Measurements from ENCODE around the gene IL12RB1. TPM values are rescaled to one million over a fixed set of nuclear protein-coding genes. Genes with fewer than 3 reads are reported as not detected.
A peak's percentile ranks its signal among the peaks of the same experiment; 100 is the strongest.

IL12RB1 gene
- total RNA-seq, 2 experiments from 2014 or later = 66.1 to 70.6 TPM

DNA sequence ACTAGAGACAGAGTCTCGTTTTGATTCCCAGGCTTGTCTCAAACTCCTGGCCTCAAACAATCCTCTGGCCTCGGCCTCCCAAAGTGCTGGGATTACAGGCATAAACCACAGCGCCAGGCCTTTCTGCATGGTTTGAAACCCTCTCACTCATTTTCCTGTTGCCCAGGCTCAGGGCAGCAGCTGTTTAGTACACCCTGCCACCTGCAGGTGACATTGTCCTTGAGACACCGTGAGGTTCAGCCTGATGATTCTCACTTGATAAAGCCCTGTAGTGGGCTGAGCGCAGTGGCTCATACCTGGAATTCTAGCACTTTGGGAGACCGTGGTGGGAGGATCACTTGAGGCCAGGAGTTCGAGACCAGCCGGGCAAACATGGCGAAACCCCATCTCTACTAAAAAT is 12.5 kb downstream of the IL12RB1 start:
- H3K9me3 Mint-ChIP-seq = no peaks in the 10 kb centered on the region
- peak overlapping the region; percentile 6 for H3K27ac Mint-ChIP-seq
- H3K4me1 Mint-ChIP-seq = peaks cover 16% of the 10 kb centered on the region
- H3K27me3 Mint-ChIP-seq = no peaks in the 10 kb centered on the region
- H3K36me3 Mint-ChIP-seq (ENCODE audit: low read depth) = peaks cover 39% of the 10 kb centered on the region
- no peak for DNase-seq
- POLR2A ChIA-PET = no interaction called here
- CTCF ChIA-PET = no interaction called here
- H3K4me3 Mint-ChIP-seq = no peak overlapping the region

DNA sequence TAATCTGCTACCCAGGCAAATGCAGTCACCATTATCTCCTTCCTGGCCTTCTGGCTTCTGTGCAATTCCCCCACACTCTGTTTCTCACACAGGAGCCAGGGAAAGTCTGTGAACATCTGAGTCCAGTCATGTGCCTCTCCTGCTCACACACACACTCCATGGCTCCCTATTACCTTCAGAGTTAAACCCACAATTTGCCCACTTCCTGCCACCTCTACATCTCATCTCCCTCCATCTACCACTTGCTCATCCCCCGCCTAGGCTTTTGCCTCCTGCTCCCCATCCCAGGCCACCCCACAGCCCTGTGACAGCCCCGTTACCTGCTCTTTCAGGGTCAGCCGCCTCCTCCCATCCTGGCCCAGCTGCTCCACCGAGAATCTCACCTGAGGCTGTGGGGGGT is 13.5 kb downstream of the IL12RB1 start:
- H3K4me1 Mint-ChIP-seq = peaks cover 16% of the 10 kb centered on the region
- ChIA-PET POLR2A (no interaction called here), CTCF (no interaction called here)
- peak; percentile 30 for DNase-seq
- H3K27ac Mint-ChIP-seq = peak overlapping the region; percentile 43
- no peak overlapping the region for H3K4me3 Mint-ChIP-seq
- no peaks in the 10 kb centered on the region for H3K9me3 Mint-ChIP-seq
- H3K36me3 Mint-ChIP-seq (ENCODE audit: low read depth) = peaks cover 45% of the 10 kb centered on the region
- H3K27me3 Mint-ChIP-seq = no peaks in the 10 kb centered on the region

DNA sequence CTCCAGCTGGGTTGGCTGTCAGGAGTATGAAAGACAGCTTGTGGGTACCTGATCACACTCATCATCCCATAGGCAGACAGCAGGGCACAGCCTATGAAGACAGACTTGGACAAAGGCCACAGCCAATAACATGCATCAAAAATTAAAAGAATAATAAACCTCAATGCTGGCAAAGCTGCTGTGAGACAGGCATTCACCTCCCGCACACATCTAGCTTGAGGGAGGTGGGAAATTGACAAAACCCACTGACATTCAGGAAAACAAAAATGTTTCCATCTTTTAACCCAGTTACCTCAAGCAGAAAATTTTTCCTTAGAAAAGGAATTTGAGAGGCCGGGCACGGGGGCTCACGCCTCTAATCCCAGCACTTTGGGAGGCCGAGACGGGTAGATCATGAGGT is 14.4 kb downstream of the IL12RB1 start:
- H3K27me3 Mint-ChIP-seq = no peaks in the 10 kb centered on the region
- no peak for DNase-seq
- H3K4me1 Mint-ChIP-seq = peaks cover 16% of the 10 kb centered on the region
- H3K27ac Mint-ChIP-seq = no peak overlapping the region
- peaks cover 40% of the 10 kb centered on the region for H3K36me3 Mint-ChIP-seq (ENCODE audit: low read depth)
- H3K9me3 Mint-ChIP-seq = no peaks in the 10 kb centered on the region
- ChIA-PET CTCF (interaction anchor here (0.7 kb wide), 1 partner anchor 207 kb away, joined by 3 read pairs; no protein-coding TSS in a partner anchor), POLR2A (no interaction called here)
- H3K4me3 Mint-ChIP-seq = no peak overlapping the region

DNA sequence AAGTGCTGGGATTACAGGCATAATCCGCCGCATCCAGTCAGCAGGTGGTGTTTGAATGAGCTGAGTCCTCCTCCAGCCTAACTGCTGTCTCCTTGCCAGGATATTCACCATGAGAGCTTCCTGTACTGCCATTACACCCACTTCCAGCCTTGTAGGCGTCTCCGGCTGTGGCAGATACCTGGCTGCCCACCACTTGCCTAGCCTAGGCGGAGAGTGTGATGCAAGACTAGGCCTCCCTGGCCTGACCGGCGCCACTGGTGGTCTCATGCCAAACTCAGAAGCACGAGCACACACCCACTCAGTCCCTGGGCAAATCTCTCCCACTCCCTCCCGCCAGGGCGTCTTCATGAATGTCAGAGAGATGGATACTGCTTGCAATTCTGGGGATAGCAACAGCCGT is 16.6 kb downstream of the IL12RB1 start:
- H3K27ac Mint-ChIP-seq = no peak overlapping the region
- DNase-seq = no peak
- no peaks in the 10 kb centered on the region for H3K9me3 Mint-ChIP-seq
- CTCF ChIA-PET = no interaction called here
- POLR2A ChIA-PET = no interaction called here
- no peaks in the 10 kb centered on the region for H3K27me3 Mint-ChIP-seq
- H3K36me3 Mint-ChIP-seq (ENCODE audit: low read depth) = peaks cover 34% of the 10 kb centered on the region
- H3K4me3 Mint-ChIP-seq = no peak overlapping the region
- H3K4me1 Mint-ChIP-seq = peaks cover 14% of the 10 kb centered on the region

DNA sequence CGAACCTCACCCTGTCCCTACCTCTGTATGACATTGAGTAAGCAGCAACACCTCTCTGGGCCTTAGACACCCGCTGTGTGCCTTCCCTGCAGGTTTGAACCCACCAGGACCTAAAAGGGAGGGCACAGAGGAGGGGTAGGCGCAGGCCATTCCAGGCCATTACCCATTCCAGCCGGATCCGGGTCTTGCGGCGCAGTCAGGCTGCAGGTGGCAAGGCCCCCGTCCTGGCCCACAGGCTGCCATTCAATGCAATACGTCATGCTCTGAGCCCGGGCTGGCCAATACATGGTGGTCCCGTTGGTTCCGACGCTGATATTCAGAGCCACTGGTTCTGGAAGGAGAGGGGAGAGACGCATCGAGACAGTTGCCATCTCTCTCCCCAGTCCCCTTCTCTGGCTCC is 17.4 kb downstream of the IL12RB1 start:
- Mint-ChIP-seq H3K36me3 (ENCODE audit: low read depth) (peaks cover 40% of the 10 kb centered on the region), H3K27me3 (no peaks in the 10 kb centered on the region), H3K27ac (no peak overlapping the region), H3K4me3 (no peak overlapping the region), H3K4me1 (peaks cover 14% of the 10 kb centered on the region), H3K9me3 (no peaks in the 10 kb centered on the region)
- CTCF ChIA-PET = no interaction called here
- POLR2A ChIA-PET = no interaction called here
- no peak for DNase-seq

DNA sequence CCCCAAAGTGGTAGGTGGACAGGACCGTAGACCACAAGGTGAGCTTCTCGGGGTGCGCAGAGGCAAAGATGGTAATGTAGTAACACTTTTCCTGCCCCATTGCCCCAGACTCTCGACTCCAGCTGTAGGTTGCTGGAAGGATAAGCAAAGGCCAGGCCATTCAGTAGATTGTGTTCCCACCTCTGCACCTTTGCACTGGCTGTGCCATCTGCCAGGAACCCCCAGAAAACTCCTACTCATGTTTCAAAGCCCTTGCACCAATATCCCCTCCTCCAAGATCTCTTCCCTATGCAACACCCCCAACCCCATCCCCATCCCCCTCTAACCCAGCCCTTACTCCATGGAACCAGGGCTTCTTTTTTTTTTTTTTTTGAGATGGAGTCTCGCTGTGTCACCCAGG is 18.3 kb downstream of the IL12RB1 start:
- no peaks in the 10 kb centered on the region for H3K9me3 Mint-ChIP-seq
- H3K4me1 Mint-ChIP-seq = peaks cover 5% of the 10 kb centered on the region
- CTCF ChIA-PET = no interaction called here
- H3K27ac Mint-ChIP-seq = no peak overlapping the region
- POLR2A ChIA-PET = no interaction called here
- H3K36me3 Mint-ChIP-seq (ENCODE audit: low read depth) = peaks cover 38% of the 10 kb centered on the region
- H3K4me3 Mint-ChIP-seq = no peak overlapping the region
- H3K27me3 Mint-ChIP-seq = no peaks in the 10 kb centered on the region
- DNase-seq = no peak

DNA sequence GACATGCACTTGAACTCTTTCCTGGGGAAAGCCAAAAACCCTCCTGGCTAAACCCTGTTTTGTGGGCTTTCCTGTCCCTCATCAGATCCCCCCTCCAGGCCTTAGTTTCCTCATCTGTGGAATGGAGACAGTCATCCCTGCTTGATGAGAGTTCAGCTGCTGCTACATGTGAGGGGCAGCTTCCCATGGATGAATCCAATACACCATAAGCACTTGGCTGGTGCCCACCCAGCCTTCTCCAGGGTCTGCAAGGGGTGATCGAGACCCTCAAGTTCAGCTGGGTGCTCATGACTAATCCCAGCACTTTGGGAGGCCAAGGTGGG is 21.6 kb downstream of the IL12RB1 start:
- H3K27ac Mint-ChIP-seq = no peak overlapping the region
- H3K27me3 Mint-ChIP-seq = no peaks in the 10 kb centered on the region
- H3K4me1 Mint-ChIP-seq = peaks cover 2% of the 10 kb centered on the region
- no peak for DNase-seq
- no peak overlapping the region for H3K4me3 Mint-ChIP-seq
- H3K36me3 Mint-ChIP-seq (ENCODE audit: low read depth) = peaks cover 38% of the 10 kb centered on the region
- CTCF ChIA-PET = interaction anchor here (0.9 kb wide), 1 partner anchor 58 kb away, joined by 3 read pairs; no protein-coding TSS in a partner anchor
- no peaks in the 10 kb centered on the region for H3K9me3 Mint-ChIP-seq
- POLR2A ChIA-PET = no interaction called here

DNA sequence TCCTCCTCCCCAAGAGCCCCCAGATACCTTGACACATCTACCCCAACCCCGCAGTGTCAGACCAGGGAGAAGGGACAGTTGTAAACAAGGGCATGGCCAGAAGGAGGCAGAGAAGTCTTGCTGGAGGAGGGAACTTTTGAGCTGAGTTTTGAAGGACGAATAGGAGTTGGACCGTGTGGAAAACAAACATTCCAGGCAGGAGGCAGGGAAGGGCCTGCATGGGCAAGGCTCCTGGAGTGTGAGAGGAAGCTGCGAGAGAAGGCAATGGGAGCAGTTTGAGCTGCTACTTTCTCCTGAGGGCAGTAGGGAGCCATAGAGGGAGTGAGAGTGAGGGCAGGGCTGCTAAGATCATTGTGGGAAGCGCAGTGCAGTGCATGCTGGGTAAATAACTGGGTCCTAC is 23.3 kb downstream of the IL12RB1 start:
- no peak overlapping the region for H3K4me3 Mint-ChIP-seq
- POLR2A ChIA-PET = interaction anchor here (1.0 kb wide), 1 partner anchor 55 kb away, joined by 3 read pairs; no protein-coding TSS in a partner anchor
- H3K36me3 Mint-ChIP-seq (ENCODE audit: low read depth) = peaks cover 37% of the 10 kb centered on the region
- H3K27me3 Mint-ChIP-seq = no peaks in the 10 kb centered on the region
- DNase-seq = peak; percentile 37
- no peaks in the 10 kb centered on the region for H3K9me3 Mint-ChIP-seq
- peaks cover 6% of the 10 kb centered on the region for H3K4me1 Mint-ChIP-seq
- CTCF ChIA-PET = interaction anchor here (1.0 to 1.3 kb wide), 2 partner anchors 36 to 56 kb away, joined by 3 read pairs; partner anchors contain the start of gene ARRDC2
- H3K27ac Mint-ChIP-seq = no peak overlapping the region

DNA sequence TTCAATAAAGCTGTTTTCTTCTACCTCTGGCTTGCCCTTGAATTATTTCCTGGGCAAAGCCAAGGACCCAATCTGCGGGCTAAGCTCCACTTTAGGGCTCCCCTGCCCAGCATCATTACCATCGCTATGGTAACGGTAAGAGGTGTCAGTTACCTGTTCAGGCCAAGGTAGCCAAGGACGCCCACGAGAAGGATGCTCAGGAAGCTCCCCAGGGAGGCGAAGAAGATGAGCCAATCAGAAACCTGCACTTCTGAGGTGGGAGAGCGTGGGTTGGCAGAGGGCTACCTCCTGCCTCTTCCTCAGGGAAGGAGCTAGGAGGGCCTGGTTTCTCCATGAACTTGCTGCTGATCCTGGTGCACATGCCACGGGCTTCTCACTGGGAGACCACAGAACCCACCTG is 24.7 kb downstream of the IL12RB1 start:
- Mint-ChIP-seq H3K4me3 (no peak overlapping the region), H3K4me1 (peaks cover 13% of the 10 kb centered on the region), H3K27ac (no peak overlapping the region), H3K36me3 (ENCODE audit: low read depth) (peaks cover 39% of the 10 kb centered on the region), H3K27me3 (no peaks in the 10 kb centered on the region), H3K9me3 (no peaks in the 10 kb centered on the region)
- POLR2A ChIA-PET = interaction anchor here (1.0 to 5.5 kb wide), 3 partner anchors 9 to 54 kb away, joined by 3 to 23 read pairs (median 5); partner anchors contain the start of genes ARRDC2 and IL12RB1
- CTCF ChIA-PET = interaction anchor here (7.7 kb wide), 1 partner anchor 54 kb away, joined by 51 read pairs; the partner anchor contains the start of gene ARRDC2
- DNase-seq = no peak

DNA sequence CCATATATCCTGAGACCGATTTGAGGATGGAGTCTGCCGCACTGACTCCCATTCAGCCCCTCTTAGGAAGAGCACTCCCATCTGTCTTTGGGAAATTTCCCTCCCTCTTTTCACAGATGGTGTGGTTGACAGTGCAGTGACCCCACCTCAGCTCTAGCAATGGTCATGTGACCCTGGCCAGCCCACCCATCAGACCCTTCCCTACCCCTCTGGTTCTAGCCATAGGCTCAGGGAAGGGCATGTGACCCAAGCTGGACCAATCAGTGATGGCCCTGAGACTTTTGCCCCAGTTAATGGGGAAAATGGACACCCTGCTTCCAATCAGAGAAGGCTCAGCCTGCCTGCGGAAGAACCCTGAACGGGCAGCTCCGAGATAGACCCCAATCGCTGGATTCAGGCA is 26.3 kb downstream of the IL12RB1 start:
- CTCF ChIA-PET = interaction anchor here (1.1 to 7.7 kb wide), 2 partner anchors 52 to 108 kb away, joined by 3 to 51 read pairs; partner anchors contain the start of gene ARRDC2
- POLR2A ChIA-PET = interaction anchor here (1.1 to 5.5 kb wide), 2 partner anchors 53 to 59 kb away, joined by 3 to 23 read pairs; partner anchors contain the start of gene ARRDC2
- Mint-ChIP-seq H3K27me3 (no peaks in the 10 kb centered on the region), H3K4me3 (no peak overlapping the region), H3K9me3 (no peaks in the 10 kb centered on the region), H3K4me1 (peaks cover 13% of the 10 kb centered on the region), H3K27ac (no peak overlapping the region), H3K36me3 (ENCODE audit: low read depth) (peaks cover 39% of the 10 kb centered on the region)
- DNase-seq = no peak

DNA sequence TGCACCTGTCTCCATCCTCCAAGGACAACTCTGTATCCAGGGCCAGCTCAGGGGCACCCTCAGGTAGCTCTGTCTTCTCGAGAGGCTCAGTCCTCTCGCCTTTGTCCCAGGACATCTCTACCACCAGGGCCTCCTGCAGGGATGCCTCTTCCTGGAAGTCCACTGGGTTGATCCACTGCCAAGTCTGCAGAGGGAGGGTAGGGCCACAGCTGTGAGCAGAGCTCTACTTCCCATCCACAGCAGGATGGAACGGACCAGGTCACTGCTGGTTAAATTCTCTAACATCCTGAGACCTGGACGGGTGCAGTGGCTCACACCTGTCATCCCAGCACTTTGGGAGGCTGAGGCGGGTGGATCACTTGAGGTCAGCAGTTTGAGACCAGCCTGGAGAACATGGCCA is 26.8 kb downstream of the IL12RB1 start:
- ChIA-PET CTCF (interaction anchor here (1.1 to 7.7 kb wide), 3 partner anchors 32 to 58 kb away, joined by 4 to 51 read pairs (median 4); partner anchors contain the start of gene ARRDC2), POLR2A (interaction anchor here (1.1 to 5.5 kb wide), 3 partner anchors 15 to 59 kb away, joined by 3 to 23 read pairs (median 3); partner anchors contain the start of gene ARRDC2)
- Mint-ChIP-seq H3K9me3 (no peaks in the 10 kb centered on the region), H3K27me3 (no peaks in the 10 kb centered on the region), H3K4me1 (peaks cover 13% of the 10 kb centered on the region), H3K36me3 (ENCODE audit: low read depth) (peaks cover 35% of the 10 kb centered on the region), H3K27ac (no peak overlapping the region), H3K4me3 (no peak overlapping the region)
- DNase-seq = no peak

DNA sequence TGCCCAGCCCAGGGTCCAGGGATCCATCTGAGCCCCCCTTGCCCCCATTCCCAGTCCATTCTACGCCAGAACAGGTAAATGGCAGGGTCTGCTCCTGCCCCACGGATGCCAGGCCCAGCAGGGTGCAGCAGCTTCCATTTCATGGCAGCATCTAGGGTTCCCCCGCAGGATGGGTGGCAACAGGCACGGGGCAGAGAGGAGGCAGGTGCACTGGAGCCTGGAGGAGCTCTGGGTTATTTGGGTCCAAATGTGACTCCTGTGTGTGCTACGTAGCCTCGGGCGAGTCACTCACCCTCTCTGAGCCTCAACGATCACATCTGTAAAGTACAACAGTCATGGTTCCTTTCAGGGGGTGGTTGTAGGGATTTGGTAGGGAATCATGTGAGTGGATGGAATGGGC is 27.4 kb downstream of the IL12RB1 start:
- peaks cover 13% of the 10 kb centered on the region for H3K4me1 Mint-ChIP-seq
- ChIA-PET POLR2A (interaction anchor here (1.1 to 5.5 kb wide), 3 partner anchors 14 to 58 kb away, joined by 3 to 23 read pairs (median 3); partner anchors contain the start of gene ARRDC2), CTCF (interaction anchor here (0.7 to 7.7 kb wide), 8 partner anchors 14 to 121 kb away, joined by 3 to 51 read pairs (median 3); partner anchors contain the start of genes ARRDC2 and IL12RB1)
- no peak overlapping the region for H3K4me3 Mint-ChIP-seq
- H3K36me3 Mint-ChIP-seq (ENCODE audit: low read depth) = peaks cover 30% of the 10 kb centered on the region
- no peak for DNase-seq
- no peaks in the 10 kb centered on the region for H3K27me3 Mint-ChIP-seq
- H3K9me3 Mint-ChIP-seq = no peaks in the 10 kb centered on the region
- H3K27ac Mint-ChIP-seq = no peak overlapping the region

DNA sequence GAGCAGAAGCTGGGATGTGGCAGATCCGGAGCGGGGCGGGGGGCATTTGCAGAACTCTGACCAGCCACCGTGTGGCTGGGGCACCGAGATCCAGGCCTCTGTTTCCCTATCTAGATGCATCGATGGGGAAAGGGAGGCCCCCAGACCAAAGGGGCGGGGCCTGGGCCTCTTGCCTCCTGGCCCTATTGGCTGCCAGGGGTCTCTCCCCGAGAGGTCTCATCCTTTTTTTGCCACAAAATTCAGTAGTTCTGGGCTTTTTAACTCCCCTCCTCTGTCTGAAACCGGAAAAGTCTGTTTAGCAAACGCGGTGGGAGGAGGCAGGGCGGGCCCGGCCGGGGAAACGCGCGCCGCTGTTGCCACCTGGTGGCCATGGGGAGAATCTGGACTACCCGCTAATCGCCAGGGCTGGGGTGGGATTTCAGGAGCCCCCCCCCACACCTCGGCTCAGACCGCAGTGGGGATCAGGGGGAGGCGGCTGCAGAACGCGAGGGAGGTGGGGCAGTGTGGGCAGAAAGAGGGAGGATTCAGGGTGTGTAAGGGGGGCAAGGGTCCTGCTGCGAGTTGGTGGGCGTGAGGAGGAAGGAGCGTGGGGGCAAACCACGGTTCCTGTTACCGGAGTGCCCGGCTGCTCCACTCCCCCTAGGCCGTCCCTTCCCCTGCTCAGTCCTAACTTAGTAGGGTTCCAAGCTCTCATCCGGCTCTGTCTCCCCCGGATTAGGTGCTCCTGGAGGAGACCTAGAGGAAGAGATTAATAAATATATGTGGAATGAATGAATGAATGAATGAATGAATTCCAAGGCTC is 28.3 kb downstream of the IL12RB1 start:
- Mint-ChIP-seq H3K4me1 (peaks cover 15% of the 10 kb centered on the region), H3K9me3 (no peaks in the 10 kb centered on the region), H3K4me3 (no peak overlapping the region), H3K27ac (peak overlapping the region; percentile 55), H3K27me3 (no peaks in the 10 kb centered on the region), H3K36me3 (ENCODE audit: low read depth) (peaks cover 24% of the 10 kb centered on the region)
- POLR2A ChIA-PET = interaction anchor here (0.6 to 5.5 kb wide), 5 partner anchors 14 to 57 kb away, joined by 3 to 23 read pairs (median 3); partner anchors contain the start of gene ARRDC2
- DNase-seq = peak; percentile 83
- CTCF ChIA-PET = interaction anchor here (0.5 to 7.7 kb wide), 12 partner anchors 7 to 121 kb away, joined by 3 to 51 read pairs (median 3); partner anchors contain the start of genes ARRDC2 and IL12RB1

Measured in activated CD4-positive, alpha-beta memory T cell treated with anti-CD3 and anti-CD28 coated beads, Interleukin-2, amount 10 ng/mL, durations not matched to agents 7 days and 5 days (primary cell).